ENCODE results near the gene HECW1.

DNA sequence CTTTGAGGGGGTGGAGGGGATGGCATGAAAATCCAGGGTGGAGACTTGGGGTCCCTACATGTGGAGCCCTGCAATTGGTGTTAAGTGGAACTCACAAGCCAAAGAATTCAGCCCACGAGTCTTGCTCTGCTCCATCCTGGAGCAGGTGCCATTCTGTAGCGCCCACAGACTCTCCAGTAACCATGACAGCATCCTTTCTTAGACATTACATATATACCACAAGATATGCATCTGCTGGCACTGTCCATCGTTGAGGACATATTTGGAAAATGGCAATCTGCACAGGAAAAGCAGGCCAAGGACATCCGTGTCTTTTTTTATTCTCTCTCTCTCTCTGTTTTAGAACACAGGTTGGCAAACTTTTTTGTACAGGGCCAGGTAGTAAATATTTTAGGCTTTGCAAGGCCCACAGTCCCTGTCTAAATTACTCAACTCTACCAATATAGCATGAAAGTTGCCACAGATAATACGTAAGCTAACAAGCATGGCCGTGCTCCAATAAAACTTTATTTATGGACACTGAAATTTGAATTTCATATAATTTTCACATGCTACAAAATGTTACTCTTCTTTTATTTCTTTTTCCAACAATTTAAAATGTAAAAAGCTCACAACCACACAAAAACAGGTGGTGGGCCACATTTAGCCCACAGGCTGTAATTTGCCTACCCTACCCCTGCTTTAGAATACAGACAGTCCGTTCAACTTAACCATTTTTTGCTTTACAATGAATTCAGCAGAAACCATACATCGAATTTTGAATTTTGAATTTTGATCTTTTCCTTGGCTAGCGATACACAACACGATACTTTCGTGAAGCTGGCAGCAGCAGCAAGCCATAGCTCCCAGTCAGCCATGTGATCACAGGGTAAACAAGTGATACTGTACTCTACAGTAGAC, 329.0 kb downstream of the HECW1 start:
- TF ChIP-seq, protein P1, sequence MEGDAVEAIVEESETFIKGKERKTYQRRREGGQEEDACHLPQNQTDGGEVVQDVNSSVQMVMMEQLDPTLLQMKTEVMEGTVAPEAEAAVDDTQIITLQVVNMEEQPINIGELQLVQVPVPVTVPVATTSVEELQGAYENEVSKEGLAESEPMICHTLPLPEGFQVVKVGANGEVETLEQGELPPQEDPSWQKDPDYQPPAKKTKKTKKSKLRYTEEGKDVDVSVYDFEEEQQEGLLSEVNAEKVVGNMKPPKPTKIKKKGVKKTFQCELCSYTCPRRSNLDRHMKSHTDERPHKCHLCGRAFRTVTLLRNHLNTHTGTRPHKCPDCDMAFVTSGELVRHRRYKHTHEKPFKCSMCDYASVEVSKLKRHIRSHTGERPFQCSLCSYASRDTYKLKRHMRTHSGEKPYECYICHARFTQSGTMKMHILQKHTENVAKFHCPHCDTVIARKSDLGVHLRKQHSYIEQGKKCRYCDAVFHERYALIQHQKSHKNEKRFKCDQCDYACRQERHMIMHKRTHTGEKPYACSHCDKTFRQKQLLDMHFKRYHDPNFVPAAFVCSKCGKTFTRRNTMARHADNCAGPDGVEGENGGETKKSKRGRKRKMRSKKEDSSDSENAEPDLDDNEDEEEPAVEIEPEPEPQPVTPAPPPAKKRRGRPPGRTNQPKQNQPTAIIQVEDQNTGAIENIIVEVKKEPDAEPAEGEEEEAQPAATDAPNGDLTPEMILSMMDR (IDR thresholded peaks at IDR 0.05) = no peak
- no peak for TF ChIP-seq POLR2A (IDR thresholded peaks at IDR 0.05)

Measured in heart left ventricle (tissue), 13 donors.